HG02759 (cell line): ENCODE data around the gene HOXB2.
"Not testable (repeated sequence)": the region's sequence is repeated elsewhere in the genome, so short reads cannot be mapped to it uniquely, and the experiment has no call there.

Experiments used
- ATAC-seq: cut with Tn5 transposase; IDR thresholded peaks from one replicate; pipeline ENCODE4 v1.9.1; 2021; ENCODE audit warnings: mild to moderate bottlenecking, moderate library complexity; ENCODE audit not compliant: unreplicated experiment

HOXB2 gene

DNA sequence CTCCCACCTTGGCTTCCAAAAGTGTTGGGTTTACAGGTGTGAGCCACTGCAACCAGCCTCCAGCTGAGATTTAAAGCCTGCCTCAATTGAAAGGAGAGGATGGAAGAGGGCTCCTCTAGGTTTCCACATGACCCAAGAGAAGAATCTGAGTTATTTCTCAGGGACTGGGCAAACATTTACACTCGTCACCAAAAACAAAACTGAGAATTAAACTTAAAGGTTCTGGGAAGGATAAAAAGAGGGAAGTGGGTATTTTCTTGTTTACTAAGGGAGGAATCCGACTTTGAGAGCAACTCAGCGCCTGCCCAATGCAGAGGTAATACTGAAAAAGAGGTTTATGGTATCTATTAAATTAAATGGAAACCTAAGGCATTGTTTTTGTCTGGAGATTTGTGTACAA, 27.4 kb downstream of the HOXB2 start:
- ATAC-seq, result no peak

- no peak for ATAC-seq
Measured at GRCh38 chr17:48515925-48516900, 28.7 kb downstream of the HOXB2 start.

DNA sequence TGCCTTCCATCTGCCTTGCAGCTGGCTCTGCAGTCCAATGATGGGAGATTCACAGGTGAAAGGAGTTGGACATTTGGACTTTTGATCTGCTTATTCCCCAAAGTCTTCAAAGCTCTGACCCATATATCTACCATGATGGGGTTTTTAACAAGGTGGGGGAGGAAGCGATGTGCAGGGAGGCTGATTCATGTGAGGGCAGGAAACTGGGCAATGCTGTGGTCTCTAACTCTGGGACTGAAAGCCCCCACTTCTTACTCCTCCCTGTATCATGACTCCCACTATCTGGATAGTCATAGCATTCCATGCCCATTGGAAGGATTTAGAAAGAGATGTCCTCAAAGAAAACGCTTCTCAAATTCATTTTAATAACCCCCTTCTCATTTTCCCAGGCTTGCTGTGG, 30.4 kb downstream of the HOXB2 start:
- no peak for ATAC-seq

GRCh38 chr17:48513666-48514455, 31.0 kb downstream of the HOXB2 start:
- ATAC-seq, result no peak

GRCh38 chr17:48513097-48513496, 31.8 kb downstream of the HOXB2 start:
- ATAC-seq, result no peak

- ATAC-seq, result peak; percentile 46
Measured at GRCh38 chr17:48510761-48511604, 33.9 kb downstream of the HOXB2 start.

- ATAC-seq, result no peak
Measured at GRCh38 chr17:48510381-48510760, 34.5 kb downstream of the HOXB2 start.

DNA sequence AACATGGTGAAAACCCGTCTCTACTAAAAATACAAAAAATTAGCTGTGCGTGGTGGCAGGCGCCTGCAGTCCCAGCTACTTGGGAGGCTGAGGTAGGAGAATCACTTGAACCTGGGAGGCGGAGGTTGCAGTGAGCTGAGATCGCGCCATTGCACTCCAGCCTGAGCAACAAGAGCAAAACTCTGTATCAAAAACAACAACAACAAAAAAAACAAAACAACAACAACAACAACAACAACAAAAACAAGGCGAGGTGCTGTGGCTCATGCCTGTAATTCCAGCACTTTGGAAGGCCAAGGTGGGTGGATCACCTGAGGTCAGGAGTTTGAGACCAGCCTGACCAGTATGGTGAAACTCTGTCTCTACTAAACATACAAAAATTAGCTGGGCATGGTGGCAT, 35.2 kb downstream of the HOXB2 start:
- not testable (repeated sequence) for ATAC-seq

DNA sequence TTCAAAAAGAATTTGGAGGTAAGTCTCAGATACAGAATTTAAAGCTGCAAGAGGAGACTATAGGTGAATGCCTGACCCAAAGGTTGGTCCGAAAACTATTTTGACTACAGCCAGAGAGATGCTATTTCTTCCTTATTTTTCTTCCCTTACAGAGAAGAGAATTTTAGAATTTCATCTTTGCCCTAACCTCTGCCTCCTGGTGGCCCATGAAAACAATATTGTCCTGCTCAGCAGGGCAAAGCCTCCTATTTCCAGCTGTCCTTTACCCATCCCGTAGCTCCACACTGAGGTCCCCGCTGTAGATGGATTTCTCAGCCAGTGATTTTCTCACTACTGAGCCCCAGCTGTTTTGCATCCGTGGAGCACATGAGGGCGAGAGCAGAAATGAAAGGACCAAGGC, 38.7 kb downstream of the HOXB2 start:
- ATAC-seq, result no peak

- peak; percentile 93 for ATAC-seq
Measured at GRCh38 chr17:48505788-48506187, 39.1 kb downstream of the HOXB2 start.

- no peak for ATAC-seq
Measured at GRCh38 chr17:48504953-48505352, 40.0 kb downstream of the HOXB2 start.

DNA sequence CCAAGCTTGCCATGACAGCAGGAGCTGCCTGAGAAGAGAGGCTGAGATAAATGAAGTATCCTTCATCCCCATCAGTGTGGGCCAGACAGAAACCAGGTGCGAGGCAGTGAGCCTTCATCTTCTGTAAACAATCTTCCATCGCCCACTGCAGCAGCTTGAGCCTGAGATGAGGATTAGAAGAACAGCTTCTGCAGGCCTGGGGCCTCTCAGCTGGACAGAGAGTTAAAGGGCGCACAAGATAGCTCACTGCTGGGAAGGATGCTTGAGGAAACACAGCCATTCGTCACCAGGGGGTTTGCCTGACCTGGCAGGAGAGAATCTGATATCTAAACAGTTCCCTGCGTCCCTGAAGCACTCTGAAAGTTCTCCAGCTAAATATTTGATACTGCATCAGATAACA, 41.2 kb downstream of the HOXB2 start:
- ATAC-seq, result no peak

GRCh38 chr17:48502901-48503300, 42.0 kb downstream of the HOXB2 start:
- no peak for ATAC-seq

DNA sequence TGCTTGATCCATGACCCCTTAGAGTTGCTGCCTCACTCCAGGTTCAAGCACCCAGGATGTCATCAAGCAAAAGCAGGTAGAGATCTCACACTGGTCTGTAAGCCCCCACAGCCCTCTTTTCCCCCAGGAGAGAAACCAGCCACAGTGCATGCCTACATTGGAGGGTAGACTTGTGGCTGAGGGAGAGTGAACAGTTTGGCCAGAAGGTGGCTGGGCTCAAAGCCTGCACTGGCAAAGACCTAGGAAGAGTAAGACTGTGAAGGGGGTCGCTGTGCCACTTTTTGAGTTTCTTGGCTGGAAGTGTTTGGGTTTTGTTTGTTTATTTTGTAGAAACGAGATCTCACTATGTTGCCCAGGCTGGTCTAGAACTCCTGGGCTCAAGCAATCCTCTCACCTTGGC, 42.6 kb downstream of the HOXB2 start:
- ATAC-seq, result no peak

DNA sequence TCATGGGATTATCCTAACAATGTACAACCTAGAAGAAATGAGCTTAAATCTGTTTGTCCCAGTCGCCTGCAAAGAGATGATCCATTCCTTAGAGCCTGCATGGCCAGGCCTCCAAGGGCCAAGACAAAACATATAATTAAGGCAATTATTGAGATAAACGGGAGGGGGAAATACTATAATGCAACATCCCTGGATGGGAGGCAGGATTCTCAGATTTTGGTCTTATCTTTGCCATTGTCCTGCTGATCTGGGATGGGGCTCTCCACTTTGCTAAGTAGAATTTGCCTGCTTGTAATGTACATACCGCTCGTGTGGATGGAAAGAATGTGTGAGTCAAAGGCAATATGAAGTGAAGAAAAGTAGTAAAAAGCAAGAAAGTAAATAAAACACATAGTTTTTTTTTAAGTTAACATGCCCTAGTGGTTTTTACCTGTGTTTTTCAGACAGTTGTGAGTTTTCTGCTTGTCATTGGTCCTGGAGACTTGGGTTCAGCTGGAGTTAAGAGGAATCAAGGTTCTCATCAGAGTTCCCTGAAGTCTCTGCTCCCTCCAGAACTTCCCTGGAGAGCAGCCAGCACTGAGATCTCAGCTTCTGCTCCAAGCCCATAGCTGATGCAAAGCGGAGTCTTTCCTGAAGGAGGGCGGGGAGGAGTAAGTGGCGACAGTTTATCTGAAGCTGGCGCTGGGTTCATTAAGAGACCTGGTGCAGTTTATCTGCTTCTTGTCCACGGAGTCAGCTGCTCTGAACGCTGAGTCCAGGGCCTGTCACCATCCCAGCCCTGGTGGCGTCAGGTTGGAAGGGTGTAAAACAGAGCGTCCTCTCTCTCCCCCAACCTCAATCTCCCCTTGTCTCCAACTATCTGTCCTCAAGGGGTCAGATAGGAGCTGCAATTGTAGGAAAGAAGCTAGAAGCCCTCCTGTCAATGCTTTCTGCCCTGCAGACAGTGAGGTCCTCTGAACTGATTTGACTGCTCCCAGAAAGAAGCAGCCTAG, 44.2 kb downstream of the HOXB2 start:
- no peak for ATAC-seq

- ATAC-seq, result no peak
Measured at GRCh38 chr17:48499735-48500434, 45.0 kb downstream of the HOXB2 start.

DNA sequence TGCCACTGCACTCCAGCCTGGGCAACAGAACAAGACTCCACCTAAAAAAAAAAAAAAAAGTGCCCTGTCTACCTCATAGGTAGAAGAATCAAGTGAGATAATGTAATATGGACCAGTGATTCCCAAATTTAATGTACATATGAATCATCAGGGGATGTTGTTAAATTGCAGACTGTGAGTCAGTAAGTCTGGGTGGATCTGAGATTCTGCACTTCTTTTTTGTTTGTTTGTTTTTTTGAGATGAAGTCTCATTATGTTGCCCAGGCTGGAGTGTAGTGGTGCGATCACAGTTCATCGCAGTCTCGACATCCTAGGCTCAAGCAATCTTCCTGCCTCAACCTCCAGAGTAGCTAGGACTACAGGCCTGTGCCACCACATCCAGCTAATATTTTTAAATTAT, 45.7 kb downstream of the HOXB2 start:
- ATAC-seq, result no peak

DNA sequence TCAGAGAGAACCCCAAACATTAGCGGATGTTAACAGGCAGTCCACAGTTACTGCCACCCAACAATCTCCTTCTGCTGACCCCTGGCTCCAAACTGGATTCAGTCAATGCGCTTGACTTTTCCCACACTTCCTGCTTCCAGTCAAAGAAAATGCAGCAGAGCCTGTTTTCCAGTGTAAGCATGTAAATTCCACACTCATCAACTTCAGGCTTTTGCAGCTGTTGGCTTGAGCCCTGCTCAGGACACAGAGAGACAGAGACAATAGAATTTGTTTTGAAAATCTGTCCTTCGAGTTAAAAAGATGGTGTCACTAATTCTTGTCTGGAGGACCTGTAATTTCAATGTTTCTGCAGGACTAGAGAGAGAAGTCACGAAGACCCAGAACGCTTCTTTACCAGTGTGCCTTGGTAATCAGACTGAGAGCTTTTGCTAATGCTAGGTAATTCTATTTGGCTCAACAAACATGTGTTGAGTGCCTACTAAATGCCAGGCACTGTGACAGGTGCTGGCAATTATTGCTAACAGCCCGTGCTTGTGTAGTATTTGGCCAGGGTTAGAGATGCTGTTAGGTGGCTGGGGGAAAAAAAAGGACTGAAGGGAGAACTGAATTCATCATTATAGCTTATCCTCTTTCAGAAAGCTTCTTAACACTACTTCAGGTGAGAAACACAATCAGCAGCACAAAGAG, 46.6 kb downstream of the HOXB2 start:
- no peak for ATAC-seq

DNA sequence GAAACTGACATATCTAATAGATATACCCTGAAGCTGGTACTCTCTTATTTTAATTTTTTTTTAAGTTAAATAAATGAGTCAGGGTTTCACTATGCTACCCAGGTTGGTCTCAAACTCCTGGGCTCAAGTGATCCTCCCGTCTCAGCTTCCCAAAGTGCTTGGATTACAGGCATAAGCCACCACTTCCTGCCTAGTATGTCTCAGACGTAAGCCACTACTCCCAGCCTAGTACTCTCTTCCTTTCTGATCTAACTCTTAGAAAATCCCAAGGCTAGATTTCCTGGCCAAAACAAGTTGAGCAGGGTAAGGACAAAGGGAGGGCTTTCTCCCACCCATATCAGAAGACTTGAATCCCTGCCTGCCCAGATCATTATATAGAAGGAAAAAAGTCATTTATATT, 47.8 kb downstream of the HOXB2 start:
- no peak for ATAC-seq
